ENCODE data around the gene PCSK2.

PCSK2 gene

GRCh38 chr20:17369506-17369905 lies 142.7 kb downstream of the PCSK2 start:
- no peaks in the 10 kb centered on the region for H3K4me1 ChIP-seq (ENCODE audit: insufficient read depth, poor library complexity, severe bottlenecking)
- DNase-seq (ENCODE audit: low spot score) = no peak
- H3K27ac ChIP-seq (ENCODE audit: poor library complexity, severe bottlenecking) = no peak overlapping the region

GRCh38 chr20:17372806-17373440 lies 146.1 kb downstream of the PCSK2 start:
- no peak for TF ChIP-seq CTCF (IDR thresholded peaks at IDR 0.05; ENCODE audit: poor library complexity, severe bottlenecking)
- Histone ChIP-seq H3K4me3 (ENCODE audit: severe bottlenecking) (no peak overlapping the region), H3K4me1 (ENCODE audit: insufficient read depth, poor library complexity, severe bottlenecking) (no peaks in the 10 kb centered on the region), H3K9me3 (ENCODE audit: severe bottlenecking) (no peaks in the 10 kb centered on the region), H3K27me3 (ENCODE audit: insufficient read depth, poor library complexity, severe bottlenecking) (peaks cover 13% of the 10 kb centered on the region), H3K36me3 (ENCODE audit: low read depth) (no peaks in the 10 kb centered on the region), H3K27ac (ENCODE audit: poor library complexity, severe bottlenecking) (no peak overlapping the region)
- ATAC-seq (ENCODE audit: low read depth) (no peak), DNase-seq (ENCODE audit: low spot score) (no peak)

More at GRCh38 chr20:17369506-17369905, 142.7 kb downstream of the PCSK2 start:
- H3K27me3 ChIP-seq (ENCODE audit: insufficient read depth, poor library complexity, severe bottlenecking) = peaks cover 13% of the 10 kb centered on the region
- no peak for ATAC-seq (ENCODE audit: low read depth)
- TF ChIP-seq CTCF (IDR thresholded peaks at IDR 0.05; ENCODE audit: poor library complexity, severe bottlenecking) = no peak
- H3K4me3 ChIP-seq (ENCODE audit: severe bottlenecking) = no peak overlapping the region
- H3K36me3 ChIP-seq (ENCODE audit: low read depth) = no peaks in the 10 kb centered on the region
- no peaks in the 10 kb centered on the region for H3K9me3 ChIP-seq (ENCODE audit: severe bottlenecking)

- TF ChIP-seq CTCF (IDR thresholded peaks at IDR 0.05; ENCODE audit: poor library complexity, severe bottlenecking) = no peak
- ATAC-seq (ENCODE audit: low read depth) = no peak
- H3K4me1 ChIP-seq (ENCODE audit: insufficient read depth, poor library complexity, severe bottlenecking) = no peaks in the 10 kb centered on the region
- no peak overlapping the region for H3K4me3 ChIP-seq (ENCODE audit: severe bottlenecking)
- no peak for DNase-seq (ENCODE audit: low spot score)
- no peak overlapping the region for H3K27ac ChIP-seq (ENCODE audit: poor library complexity, severe bottlenecking)
- H3K36me3 ChIP-seq (ENCODE audit: low read depth) = no peaks in the 10 kb centered on the region
- H3K27me3 ChIP-seq (ENCODE audit: insufficient read depth, poor library complexity, severe bottlenecking) = peaks cover 13% of the 10 kb centered on the region
- no peaks in the 10 kb centered on the region for H3K9me3 ChIP-seq (ENCODE audit: severe bottlenecking)
Measured at GRCh38 chr20:17374086-17374485, 147.2 kb downstream of the PCSK2 start.

DNA sequence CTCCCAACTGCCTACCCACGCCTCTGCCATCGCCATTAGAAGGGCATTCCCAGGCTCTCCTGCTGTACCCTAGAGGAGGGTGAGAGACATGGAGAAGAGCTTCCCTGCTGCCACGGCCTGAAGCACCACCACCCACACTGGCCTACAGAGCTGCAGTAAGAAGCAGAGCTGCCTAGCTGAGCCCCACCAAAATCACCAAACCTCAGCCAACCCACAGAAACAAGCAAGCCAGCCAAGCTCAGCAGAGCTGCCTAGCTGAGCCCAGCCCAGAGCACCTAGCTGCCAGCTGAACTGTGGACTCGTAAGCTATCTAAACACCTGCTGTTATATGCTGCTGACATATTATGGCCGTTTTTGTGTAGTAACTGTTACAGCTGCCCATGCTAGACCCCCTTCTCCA lies 149.2 kb downstream of the PCSK2 start:
- no peak for TF ChIP-seq CTCF (IDR thresholded peaks at IDR 0.05; ENCODE audit: poor library complexity, severe bottlenecking)
- Histone ChIP-seq H3K27ac (ENCODE audit: poor library complexity, severe bottlenecking) (no peak overlapping the region), H3K4me3 (ENCODE audit: severe bottlenecking) (no peak overlapping the region), H3K4me1 (ENCODE audit: insufficient read depth, poor library complexity, severe bottlenecking) (no peaks in the 10 kb centered on the region), H3K36me3 (ENCODE audit: low read depth) (no peaks in the 10 kb centered on the region), H3K27me3 (ENCODE audit: insufficient read depth, poor library complexity, severe bottlenecking) (peaks cover 13% of the 10 kb centered on the region), H3K9me3 (ENCODE audit: severe bottlenecking) (no peaks in the 10 kb centered on the region)
- DNase-seq (ENCODE audit: low spot score) = no peak
- 0 out of 3 replicates have a peak, but pooled peaks have one; percentile 33 for ATAC-seq (ENCODE audit: low read depth)

DNA sequence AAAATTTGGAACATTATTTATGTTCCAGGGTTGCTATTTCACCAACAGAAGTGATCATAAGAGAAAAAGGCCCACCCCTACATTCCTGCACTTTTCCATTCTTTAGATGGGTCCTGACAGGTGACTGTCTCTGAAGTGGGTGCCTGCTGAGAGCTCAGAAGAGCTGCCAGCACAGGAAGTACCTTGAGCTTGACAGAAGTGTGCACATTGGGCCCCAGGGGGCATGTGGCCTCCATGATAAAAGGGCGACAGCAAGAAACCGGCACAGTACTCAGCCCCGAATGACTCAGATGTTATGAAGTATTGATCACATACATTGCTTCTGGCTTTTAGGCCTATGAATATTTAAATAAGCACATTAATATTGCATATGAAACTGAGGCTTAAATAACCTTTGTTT lies 150.4 kb downstream of the PCSK2 start:
- no peaks in the 10 kb centered on the region for H3K4me1 ChIP-seq (ENCODE audit: insufficient read depth, poor library complexity, severe bottlenecking)
- H3K36me3 ChIP-seq (ENCODE audit: low read depth) = no peaks in the 10 kb centered on the region
- TF ChIP-seq CTCF (IDR thresholded peaks at IDR 0.05; ENCODE audit: poor library complexity, severe bottlenecking) = no peak
- ATAC-seq (ENCODE audit: low read depth) = no peak
- peaks cover 6% of the 10 kb centered on the region for H3K27me3 ChIP-seq (ENCODE audit: insufficient read depth, poor library complexity, severe bottlenecking)
- H3K9me3 ChIP-seq (ENCODE audit: severe bottlenecking) = no peaks in the 10 kb centered on the region
- H3K4me3 ChIP-seq (ENCODE audit: severe bottlenecking) = no peak overlapping the region
- no peak for DNase-seq (ENCODE audit: low spot score)
- no peak overlapping the region for H3K27ac ChIP-seq (ENCODE audit: poor library complexity, severe bottlenecking)
